ENCODE results near the gene CAMK2G.

GRCh38 chr10:73779539-73780197 is 94.7 kb downstream of the CAMK2G start:
- TF ChIP-seq EZH2phosphoT487 (IDR thresholded peaks at IDR 0.05; ENCODE audit: insufficient read depth, low read depth): no peak
- TF ChIP-seq EZH2 (IDR thresholded peaks at IDR 0.05; ENCODE audit: insufficient read depth, poor library complexity, severe bottlenecking): no peak
